Upper lobe of left lung (tissue), 4 donors: ENCODE measurements around the gene STX5.
"Not testable (repeated sequence)": the region's sequence is repeated elsewhere in the genome, so short reads cannot be mapped to it uniquely, and the experiment has no call there.

Experiments
- POLR2A ChIP-seq, 4 donors: fragments of 450-650 bp; IDR thresholded peaks; one replicate each; pipeline ENCODE4 v1.5.1; 2016 to 2017; ENCODE audit warnings: antibody characterized with exemption in 4 of 4, mild to moderate bottlenecking in 2 of 4
- POLR2AphosphoS5 ChIP-seq, 2 donors: sonication (generic); formaldehyde crosslinking; IDR thresholded peaks; one replicate each; pipeline ENCODE4 v1.5.1; 2017; ENCODE audit warnings: antibody characterized with exemption in 2 of 2
- TF ChIP-seq, protein P1 (sequence below), 6 experiments: fragments of 450-650 bp in 4 of 6; fragments of 200-600 bp in 2 of 6; sonication (generic) in 2 of 6; IDR thresholded peaks; one replicate each; pipeline ENCODE4 v1.5.1; 2016 to 2019; ENCODE audit warnings: antibody characterized with exemption in 6 of 6

DNA sequence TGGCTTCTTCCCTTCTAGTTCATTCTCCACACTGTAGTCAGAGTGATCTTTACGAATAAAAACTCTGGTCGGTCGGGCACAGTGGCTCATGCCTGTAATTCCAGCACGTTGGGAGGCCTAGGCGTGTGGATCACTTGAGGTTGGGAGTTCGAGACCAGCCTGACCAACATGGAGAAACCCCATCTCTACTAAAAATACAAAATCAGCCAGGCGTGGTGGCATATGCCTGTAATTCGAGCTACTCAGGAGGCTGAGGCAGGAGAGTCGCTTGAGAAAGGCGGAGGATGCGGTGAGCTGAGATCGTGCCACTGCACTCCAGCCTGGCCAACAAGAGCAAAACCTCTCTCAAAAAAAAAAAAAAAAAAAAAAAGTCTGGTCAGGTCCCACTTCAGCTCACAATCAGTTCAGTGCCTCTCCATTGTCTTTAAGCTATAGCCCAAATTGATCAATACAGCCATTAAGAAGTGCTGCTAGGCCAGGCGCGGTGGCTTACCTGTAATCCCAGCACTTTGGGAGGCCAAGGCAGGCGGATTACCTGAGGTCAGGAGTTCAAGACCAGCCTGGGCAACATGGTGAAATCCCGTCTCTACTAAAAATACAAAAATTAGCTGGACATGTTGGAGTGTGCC, 29.8 kb upstream of the STX5 start:
- TF ChIP-seq, protein P1, sequence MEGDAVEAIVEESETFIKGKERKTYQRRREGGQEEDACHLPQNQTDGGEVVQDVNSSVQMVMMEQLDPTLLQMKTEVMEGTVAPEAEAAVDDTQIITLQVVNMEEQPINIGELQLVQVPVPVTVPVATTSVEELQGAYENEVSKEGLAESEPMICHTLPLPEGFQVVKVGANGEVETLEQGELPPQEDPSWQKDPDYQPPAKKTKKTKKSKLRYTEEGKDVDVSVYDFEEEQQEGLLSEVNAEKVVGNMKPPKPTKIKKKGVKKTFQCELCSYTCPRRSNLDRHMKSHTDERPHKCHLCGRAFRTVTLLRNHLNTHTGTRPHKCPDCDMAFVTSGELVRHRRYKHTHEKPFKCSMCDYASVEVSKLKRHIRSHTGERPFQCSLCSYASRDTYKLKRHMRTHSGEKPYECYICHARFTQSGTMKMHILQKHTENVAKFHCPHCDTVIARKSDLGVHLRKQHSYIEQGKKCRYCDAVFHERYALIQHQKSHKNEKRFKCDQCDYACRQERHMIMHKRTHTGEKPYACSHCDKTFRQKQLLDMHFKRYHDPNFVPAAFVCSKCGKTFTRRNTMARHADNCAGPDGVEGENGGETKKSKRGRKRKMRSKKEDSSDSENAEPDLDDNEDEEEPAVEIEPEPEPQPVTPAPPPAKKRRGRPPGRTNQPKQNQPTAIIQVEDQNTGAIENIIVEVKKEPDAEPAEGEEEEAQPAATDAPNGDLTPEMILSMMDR (IDR thresholded peaks at IDR 0.05): not testable (repeated sequence)
- not testable (repeated sequence) for TF ChIP-seq POLR2AphosphoS5, POLR2A (IDR thresholded peaks at IDR 0.05)
